Measurements from ENCODE around the gene CLEC16A. TPM values are rescaled to one million over a fixed set of nuclear protein-coding genes. Genes with fewer than 3 reads are reported as not detected.

The CLEC16A gene
- total and polyA plus RNA-seq, 2 experiments from 2014 or later: 9.9 to 24.1 TPM

DNA sequence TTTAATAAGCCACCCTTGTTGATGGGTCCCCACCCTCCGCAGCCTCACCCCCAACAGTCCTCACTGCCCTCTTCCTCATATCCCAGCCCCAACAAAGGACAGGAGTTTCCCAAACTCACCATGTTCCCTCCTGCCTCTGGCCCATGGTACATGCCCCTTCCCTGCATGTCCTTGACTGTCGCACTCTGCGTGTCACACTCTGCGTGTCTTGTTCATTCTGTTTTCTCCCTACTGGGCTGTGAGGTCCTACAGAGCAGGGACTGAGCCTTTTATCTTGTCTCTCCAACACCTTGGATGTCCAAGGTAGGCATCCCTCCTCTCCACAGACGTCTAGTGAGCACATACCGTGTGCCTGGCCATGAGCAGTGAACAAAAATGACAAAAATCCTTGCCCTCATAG is 156.9 kb downstream of the CLEC16A start (continued):
- TF ChIP-seq JUNB (IDR thresholded peaks at IDR 0.05; ENCODE audit: unreplicated experiment) (no peak), EZH2phosphoT487 (IDR thresholded peaks at IDR 0.05; ENCODE audit: unreplicated experiment) (no peak), EZH2 (IDR thresholded peaks at IDR 0.05; ENCODE audit: low read depth, unreplicated experiment) (no peak), ZNF331 (CRISPR knock-in tag; IDR thresholded peaks at IDR 0.05; ENCODE audit: low read depth) (no peak)
- TF ChIP-seq, protein P1, sequence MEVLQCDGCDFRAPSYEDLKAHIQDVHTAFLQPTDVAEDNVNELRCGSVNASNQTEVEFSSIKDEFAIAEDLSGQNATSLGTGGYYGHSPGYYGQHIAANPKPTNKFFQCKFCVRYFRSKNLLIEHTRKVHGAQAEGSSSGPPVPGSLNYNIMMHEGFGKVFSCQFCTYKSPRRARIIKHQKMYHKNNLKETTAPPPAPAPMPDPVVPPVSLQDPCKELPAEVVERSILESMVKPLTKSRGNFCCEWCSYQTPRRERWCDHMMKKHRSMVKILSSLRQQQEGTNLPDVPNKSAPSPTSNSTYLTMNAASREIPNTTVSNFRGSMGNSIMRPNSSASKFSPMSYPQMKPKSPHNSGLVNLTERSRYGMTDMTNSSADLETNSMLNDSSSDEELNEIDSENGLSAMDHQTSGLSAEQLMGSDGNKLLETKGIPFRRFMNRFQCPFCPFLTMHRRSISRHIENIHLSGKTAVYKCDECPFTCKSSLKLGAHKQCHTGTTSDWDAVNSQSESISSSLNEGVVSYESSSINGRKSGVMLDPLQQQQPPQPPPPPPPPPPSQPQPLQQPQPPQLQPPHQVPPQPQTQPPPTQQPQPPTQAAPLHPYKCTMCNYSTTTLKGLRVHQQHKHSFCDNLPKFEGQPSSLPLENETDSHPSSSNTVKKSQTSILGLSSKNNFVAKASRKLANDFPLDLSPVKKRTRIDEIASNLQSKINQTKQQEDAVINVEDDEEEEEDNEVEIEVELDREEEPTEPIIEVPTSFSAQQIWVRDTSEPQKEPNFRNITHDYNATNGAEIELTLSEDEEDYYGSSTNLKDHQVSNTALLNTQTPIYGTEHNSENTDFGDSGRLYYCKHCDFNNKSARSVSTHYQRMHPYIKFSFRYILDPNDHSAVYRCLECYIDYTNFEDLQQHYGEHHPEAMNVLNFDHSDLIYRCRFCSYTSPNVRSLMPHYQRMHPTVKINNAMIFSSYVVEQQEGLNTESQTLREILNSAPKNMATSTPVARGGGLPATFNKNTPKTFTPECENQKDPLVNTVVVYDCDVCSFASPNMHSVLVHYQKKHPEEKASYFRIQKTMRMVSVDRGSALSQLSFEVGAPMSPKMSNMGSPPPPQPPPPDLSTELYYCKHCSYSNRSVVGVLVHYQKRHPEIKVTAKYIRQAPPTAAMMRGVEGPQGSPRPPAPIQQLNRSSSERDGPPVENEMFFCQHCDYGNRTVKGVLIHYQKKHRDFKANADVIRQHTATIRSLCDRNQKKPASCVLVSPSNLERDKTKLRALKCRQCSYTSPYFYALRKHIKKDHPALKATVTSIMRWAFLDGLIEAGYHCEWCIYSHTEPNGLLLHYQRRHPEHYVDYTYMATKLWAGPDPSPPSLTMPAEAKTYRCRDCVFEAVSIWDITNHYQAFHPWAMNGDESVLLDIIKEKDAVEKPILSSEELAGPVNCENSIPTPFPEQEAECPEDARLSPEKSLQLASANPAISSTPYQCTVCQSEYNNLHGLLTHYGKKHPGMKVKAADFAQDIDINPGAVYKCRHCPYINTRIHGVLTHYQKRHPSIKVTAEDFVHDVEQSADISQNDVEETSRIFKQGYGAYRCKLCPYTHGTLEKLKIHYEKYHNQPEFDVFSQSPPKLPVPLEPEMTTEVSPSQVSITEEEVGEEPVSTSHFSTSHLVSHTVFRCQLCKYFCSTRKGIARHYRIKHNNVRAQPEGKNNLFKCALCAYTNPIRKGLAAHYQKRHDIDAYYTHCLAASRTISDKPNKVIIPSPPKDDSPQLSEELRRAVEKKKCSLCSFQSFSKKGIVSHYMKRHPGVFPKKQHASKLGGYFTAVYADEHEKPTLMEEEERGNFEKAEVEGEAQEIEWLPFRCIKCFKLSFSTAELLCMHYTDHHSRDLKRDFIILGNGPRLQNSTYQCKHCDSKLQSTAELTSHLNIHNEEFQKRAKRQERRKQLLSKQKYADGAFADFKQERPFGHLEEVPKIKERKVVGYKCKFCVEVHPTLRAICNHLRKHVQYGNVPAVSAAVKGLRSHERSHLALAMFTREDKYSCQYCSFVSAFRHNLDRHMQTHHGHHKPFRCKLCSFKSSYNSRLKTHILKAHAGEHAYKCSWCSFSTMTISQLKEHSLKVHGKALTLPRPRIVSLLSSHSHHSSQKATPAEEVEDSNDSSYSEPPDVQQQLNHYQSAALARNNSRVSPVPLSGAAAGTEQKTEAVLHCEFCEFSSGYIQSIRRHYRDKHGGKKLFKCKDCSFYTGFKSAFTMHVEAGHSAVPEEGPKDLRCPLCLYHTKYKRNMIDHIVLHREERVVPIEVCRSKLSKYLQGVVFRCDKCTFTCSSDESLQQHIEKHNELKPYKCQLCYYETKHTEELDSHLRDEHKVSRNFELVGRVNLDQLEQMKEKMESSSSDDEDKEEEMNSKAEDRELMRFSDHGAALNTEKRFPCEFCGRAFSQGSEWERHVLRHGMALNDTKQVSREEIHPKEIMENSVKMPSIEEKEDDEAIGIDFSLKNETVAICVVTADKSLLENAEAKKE (CRISPR knock-in tag; IDR thresholded peaks at IDR 0.05): no peak

DNA sequence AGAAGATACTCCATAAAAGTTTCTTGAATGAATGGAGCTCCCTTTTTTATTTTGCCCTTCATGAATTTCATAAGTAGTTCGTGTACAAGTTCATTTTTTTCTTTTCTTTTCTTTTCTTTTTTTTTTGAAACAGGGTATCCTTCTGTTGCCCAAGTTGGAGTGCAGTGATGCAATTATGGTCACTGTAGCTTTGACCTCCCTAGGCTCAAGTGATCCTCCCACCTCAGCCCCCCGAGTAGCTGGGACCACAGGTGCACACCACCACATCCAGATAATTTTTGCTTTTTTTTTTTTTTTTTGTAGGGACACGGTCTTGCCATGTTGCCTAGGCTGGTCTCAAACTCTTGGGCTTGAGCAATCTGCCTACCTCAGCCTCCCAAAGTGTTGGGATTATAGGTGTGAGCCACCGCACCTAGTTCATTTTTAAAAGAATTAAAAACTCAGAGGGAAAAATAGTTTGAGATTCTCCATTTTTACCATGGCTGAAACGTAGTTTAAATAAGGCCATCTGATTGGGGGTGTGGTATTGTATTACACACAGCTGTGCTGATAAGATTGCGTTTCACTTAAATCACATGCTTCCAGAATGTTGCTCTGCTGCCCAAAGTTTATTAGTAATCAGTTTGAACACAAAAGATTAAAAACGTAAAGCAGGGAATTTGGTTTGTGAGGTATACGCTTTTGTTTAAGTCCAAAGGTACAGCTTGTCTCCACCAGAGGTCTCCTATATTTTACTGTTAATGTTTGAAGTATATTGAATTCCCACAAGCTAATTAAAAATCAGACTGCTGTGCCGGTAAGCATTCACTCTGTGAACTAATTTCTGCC is 157.5 kb downstream of the CLEC16A start:
- Histone ChIP-seq H3K36me3 (ENCODE audit: insufficient read depth) (no peaks in the 10 kb centered on the region), H3K9me2 (ENCODE audit: insufficient read depth) (no peaks in the 10 kb centered on the region), H3F3A (replicated peaks; ENCODE audit: low read depth) (no peaks in the 10 kb centered on the region), H3K4me3 (no peak overlapping the region), H4K20me1 (replicated peaks; ENCODE audit: insufficient read depth) (no peaks in the 10 kb centered on the region), H2AFZ (no peak overlapping the region), H3K79me2 (replicated peaks; ENCODE audit: insufficient read depth) (no peaks in the 10 kb centered on the region), H3K4me2 (no peak overlapping the region), H3K4me1 (ENCODE audit: insufficient read depth) (peaks cover 4% of the 10 kb centered on the region; the same call in 1 of the 2 replicates), H3K27ac (ENCODE audit: low read depth) (no peak overlapping the region), H3K27me3 (ENCODE audit: insufficient read depth) (no peaks in the 10 kb centered on the region)
- Mint-ChIP-seq H3K9me3 (no peaks in the 10 kb centered on the region), H3K27me3 (ENCODE audit: insufficient read depth, low read depth, poor library complexity) (peaks cover 2% of the 10 kb centered on the region), H3K4me1 (peaks cover 15% of the 10 kb centered on the region), H3K36me3 (ENCODE audit: low read depth) (no peaks in the 10 kb centered on the region), H3K27ac (0 out of 2 replicates have a peak overlapping the region, but pooled peaks have one; percentile 23), H3K4me3 (no peak overlapping the region)
- no peak for ATAC-seq
- DNase-seq (ENCODE audit: low spot score): no peak
- no peak for TF ChIP-seq NANOG (IDR thresholded peaks at IDR 0.05; ENCODE audit: borderline replicate concordance)
- TF ChIP-seq ZNF114 (CRISPR knock-in tag; IDR thresholded peaks at IDR 0.05): no peak
- no peak for TF ChIP-seq ZNF331 (CRISPR knock-in tag; IDR thresholded peaks at IDR 0.05; ENCODE audit: low read depth)
- TF ChIP-seq EZH2 (IDR thresholded peaks at IDR 0.05; ENCODE audit: low read depth, unreplicated experiment): no peak
- TF ChIP-seq JUNB (IDR thresholded peaks at IDR 0.05; ENCODE audit: unreplicated experiment): no peak
- TF ChIP-seq POLR2AphosphoS5 (IDR thresholded peaks at IDR 0.05; ENCODE audit: low read depth): no peak
- TF ChIP-seq, protein P1 (CRISPR knock-in tag; IDR thresholded peaks at IDR 0.05): no peak

All from GM23338 (cell line).